H9 (cell line): Measurements from ENCODE around the gene C17orf75. TPM values are rescaled to one million over a fixed set of nuclear protein-coding genes. Genes with fewer than 3 reads are reported as not detected.

ENCODE experiments used
- DNase-seq: peaks from one replicate; pipeline ENCODE4 v3.0.0-alpha.2; 2017
- H2AFZ ChIP-seq: one replicate; pipeline ENCODE4 v1.6.1; 2013; ENCODE audit warnings: mild to moderate bottlenecking, low read length, control low read depth, moderate library complexity
- H2AK5ac ChIP-seq: 2 replicates; pipeline ENCODE4 v1.6.1; 2013; ENCODE audit warnings: low read length, control low read depth, mixed read lengths; ENCODE audit not compliant: insufficient read length
- H2BK120ac ChIP-seq: one replicate; pipeline ENCODE4 v1.6.1; 2013; ENCODE audit warnings: low read depth, mild to moderate bottlenecking, low read length, control low read depth, inconsistent platforms; ENCODE audit not compliant: poor library complexity, severe bottlenecking
- H2BK12ac ChIP-seq: 2 replicates; pipeline ENCODE4 v1.6.1; 2013; ENCODE audit warnings: low read length, control low read depth, mixed read lengths, low read depth; ENCODE audit not compliant: insufficient read length
- H2BK15ac ChIP-seq: 2 replicates; pipeline ENCODE4 v1.6.1; 2013; ENCODE audit warnings: low read depth, low read length, control low read depth
- H2BK20ac ChIP-seq: one replicate; pipeline ENCODE4 v1.6.1; 2013; ENCODE audit warnings: low read depth, mild to moderate bottlenecking, low read length, control low read depth, inconsistent platforms; ENCODE audit not compliant: poor library complexity, severe bottlenecking
- H2BK5ac ChIP-seq: 2 replicates; pipeline ENCODE4 v1.6.1; 2013; ENCODE audit warnings: low read length, control low read depth, mixed read lengths; ENCODE audit not compliant: insufficient read length
- H3K14ac ChIP-seq: 2 replicates; pipeline ENCODE4 v1.6.1; 2013; ENCODE audit warnings: low read length, control low read depth; ENCODE audit not compliant: insufficient read depth
- H3K18ac ChIP-seq: 2 replicates; pipeline ENCODE4 v1.6.1; 2013; ENCODE audit warnings: low read depth, mild to moderate bottlenecking, mixed read lengths, low read length, control low read depth; ENCODE audit not compliant: insufficient read length
- H3K23ac ChIP-seq: 2 replicates; pipeline ENCODE4 v1.6.1; 2013; ENCODE audit warnings: low read length, control low read depth, mixed read lengths, low read depth; ENCODE audit not compliant: insufficient read length
- H3K23me2 ChIP-seq: 2 replicates; pipeline ENCODE4 v1.6.1; 2013; ENCODE audit warnings: low read depth, mild to moderate bottlenecking, mixed read lengths, low read length, control low read depth; ENCODE audit not compliant: insufficient read length, poor library complexity, severe bottlenecking
- H3K27ac ChIP-seq: 2 replicates; pipeline ENCODE4 v1.5.1; 2013; ENCODE audit warnings: low read length, control low read depth, mixed read lengths, low read depth; ENCODE audit not compliant: insufficient read length
- H3K27me3 ChIP-seq: 2 replicates; pipeline ENCODE4 v1.6.1; 2013; ENCODE audit warnings: low read length, control low read depth, inconsistent platforms; ENCODE audit not compliant: insufficient read depth
- H3K4ac ChIP-seq: 2 replicates; pipeline ENCODE4 v1.6.1; 2013; ENCODE audit warnings: low read depth, mild to moderate bottlenecking, control low read depth, inconsistent platforms, low read length, moderate library complexity
- H3K4me1 ChIP-seq: 2 replicates; pipeline ENCODE4 v1.6.1; 2013; ENCODE audit warnings: low read length, control low read depth, inconsistent platforms; ENCODE audit not compliant: insufficient read depth
- H3K4me2 ChIP-seq: 2 replicates; pipeline ENCODE4 v1.6.1; 2013; ENCODE audit warnings: low read length, control low read depth, mixed read lengths; ENCODE audit not compliant: insufficient read length, insufficient read depth
- H3K56ac ChIP-seq: 2 replicates; pipeline ENCODE4 v1.6.1; 2013; ENCODE audit warnings: low read depth, mild to moderate bottlenecking, mixed read lengths, low read length, control low read depth; ENCODE audit not compliant: insufficient read length
- H3K79me1 ChIP-seq: 2 replicates; pipeline ENCODE4 v1.6.1; 2013; ENCODE audit warnings: low read depth, mild to moderate bottlenecking, moderate library complexity, low read length, control low read depth, inconsistent platforms; ENCODE audit not compliant: insufficient read depth, poor library complexity, severe bottlenecking
- H3K79me2 ChIP-seq: 2 replicates; pipeline ENCODE4 v1.6.1; 2013; ENCODE audit warnings: low read length, control low read depth, inconsistent platforms; ENCODE audit not compliant: insufficient read depth
- H3K9ac ChIP-seq: 2 replicates; pipeline ENCODE4 v1.6.1; 2013; ENCODE audit warnings: low read length, control low read depth, mixed read lengths; ENCODE audit not compliant: insufficient read length; ENCODE audit errors: extremely low read depth
- H3K9me3 ChIP-seq: one replicate; pipeline ENCODE4 v1.6.1; 2013; ENCODE audit warnings: low read depth, low read length, inconsistent platforms; ENCODE audit not compliant: control insufficient read depth
- H3T11ph ChIP-seq: one replicate; pipeline ENCODE4 v1.6.1; 2013; ENCODE audit warnings: mild to moderate bottlenecking, low read length, control low read depth, inconsistent platforms
- H4K20me1 ChIP-seq: one replicate; pipeline ENCODE4 v1.6.1; 2013; ENCODE audit not compliant: control insufficient read depth, insufficient read length, insufficient read depth
- H4K5ac ChIP-seq: 2 replicates; pipeline ENCODE4 v1.6.1; 2013; ENCODE audit warnings: low read depth, mild to moderate bottlenecking, mixed read lengths, low read length, control low read depth; ENCODE audit not compliant: insufficient read length
- H4K8ac ChIP-seq: replicated peaks from 2 replicates; pipeline ENCODE4 v1.6.1; 2013; ENCODE audit warnings: low read length, control low read depth, mixed read lengths, low read depth; ENCODE audit not compliant: insufficient read length
- H4K91ac ChIP-seq: 2 replicates; pipeline ENCODE4 v1.6.1; 2013; ENCODE audit warnings: low read depth, mild to moderate bottlenecking, moderate library complexity, mixed read lengths, low read length, control low read depth; ENCODE audit not compliant: insufficient read length
- H3K27ac Mint-ChIP-seq, 3 experiments: 2 replicates in 2 of 3; 3 replicates in 1 of 3; pipeline ENCODE4 v1.8.0; 2020 to 2021; ENCODE audit warnings: mixed read lengths in 3 of 3, mild to moderate bottlenecking in 1 of 3, moderate library complexity in 1 of 3
- H3K27me3 Mint-ChIP-seq: 2 replicates; pipeline ENCODE4 v1.8.0; 2021; ENCODE audit warnings: low read depth, mild to moderate bottlenecking, moderate library complexity, mixed read lengths
- H3K36me3 Mint-ChIP-seq, 3 experiments: 2 replicates in 2 of 3; 3 replicates in 1 of 3; pipeline ENCODE4 v1.8.0; 2020 to 2021; ENCODE audit warnings: low read depth in 3 of 3, mixed read lengths in 3 of 3; ENCODE audit not compliant: insufficient read depth in 1 of 3
- H3K4me1 Mint-ChIP-seq, 2 experiments: 2 replicates each; pipeline ENCODE4 v1.8.0; 2020; ENCODE audit warnings: mixed read lengths in 2 of 2
- H3K4me3 Mint-ChIP-seq, 2 experiments: 2 replicates in 1 of 2; 3 replicates in 1 of 2; pipeline ENCODE4 v1.8.0; 2020 to 2021; ENCODE audit warnings: mild to moderate bottlenecking in 2 of 2, mixed read lengths in 2 of 2, moderate library complexity in 1 of 2
- H3K9me3 Mint-ChIP-seq, 2 experiments: 2 replicates in 1 of 2; 3 replicates in 1 of 2; pipeline ENCODE4 v1.8.0; 2020; ENCODE audit warnings: mild to moderate bottlenecking in 2 of 2, mixed read lengths in 2 of 2, moderate library complexity in 1 of 2
- WGBS: extraction: QIAGEN DNeasy Blood & Tissue Kit; methylation state at CpG from one replicate; pipeline ENCODE4 v1.1.7; 2013; ENCODE audit warnings: missing lambda C conversion rate, low lambda C conversion rate, mixed read lengths; ENCODE audit not compliant: insufficient read length; ENCODE audit errors: extremely low coverage; 5-methylcytosine and 5-hydroxymethylcytosine counted together
- total RNA-seq: library from RNA; stranded (reverse); gene quantifications from 2 replicates; pipeline ENCODE4 v1.2.1, GENCODE V29; 2021
- TF ChIP-seq, protein P1 (sequence below): fragments of 200-600 bp; sonication (generic); conservative IDR thresholded peaks from 3 replicates; pipeline ENCODE4 v1.8.0; 2021; ENCODE audit warnings: antibody characterized with exemption, mild to moderate bottlenecking

C17orf75 gene
- total RNA-seq, 1 experiment from 2014 or later, result 40.4 TPM

DNA sequence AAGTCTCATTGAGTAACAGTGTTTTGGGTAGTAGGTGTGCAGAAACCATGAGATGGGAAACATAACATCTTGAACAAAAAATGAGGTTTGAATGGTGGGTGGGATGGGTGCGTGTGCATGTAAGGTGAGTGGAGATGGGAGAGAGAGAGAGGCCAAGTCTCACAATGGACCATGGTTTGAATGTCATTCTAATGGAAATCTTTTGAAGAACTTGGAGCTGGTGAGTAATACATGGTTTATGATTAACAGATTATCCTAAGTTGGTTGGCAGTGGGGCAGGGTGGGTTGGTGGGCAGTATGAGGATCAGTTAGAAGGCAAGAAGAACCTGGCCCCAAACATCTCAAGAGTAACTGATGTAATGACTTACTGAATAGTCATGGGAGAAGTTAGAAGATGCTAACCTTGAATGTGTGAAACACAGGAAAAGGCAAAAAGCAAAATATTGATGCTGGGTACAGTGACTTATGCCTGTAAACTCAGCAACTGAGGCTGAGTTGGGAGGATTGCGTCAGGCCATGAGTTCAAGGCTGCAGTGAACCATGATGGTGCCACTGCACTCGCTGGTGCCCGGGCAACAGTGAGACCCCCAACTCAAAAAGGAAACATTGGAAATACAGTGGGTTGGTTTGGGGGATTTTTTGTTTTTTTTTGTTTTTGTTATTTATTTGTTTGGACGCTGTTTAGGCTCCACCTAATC is 40.7 kb upstream of the C17orf75 start:
- Mint-ChIP-seq H3K36me3 (peaks cover 19 to 49% (median 42%) of the 10 kb centered on the region in 3 experiments; a peak in 6 of 7 replicates), H3K9me3 (no peaks in the 10 kb centered on the region), H3K4me1 (no peaks in the 10 kb centered on the region), H3K4me3 (no peak overlapping the region), H3K27me3 (no peaks in the 10 kb centered on the region), H3K27ac (peak overlapping the region in 2 of 3 experiments; percentile 24 to 61; a peak in 3 of 7 replicates)
- Histone ChIP-seq H3K9ac (no peak overlapping the region), H2BK20ac (no peak overlapping the region), H2BK5ac (no peak overlapping the region), H4K20me1 (no peaks in the 10 kb centered on the region), H3K79me2 (no peaks in the 10 kb centered on the region), H3K14ac (no peak overlapping the region), H3K4me2 (no peak overlapping the region), H3K9me3 (no peaks in the 10 kb centered on the region), H3K4ac (no peak overlapping the region), H3K27ac (no peak overlapping the region), H3K4me1 (no peaks in the 10 kb centered on the region), H3T11ph (no peak overlapping the region), H3K18ac (no peak overlapping the region), H2BK15ac (no peak overlapping the region), H3K23me2 (no peaks in the 10 kb centered on the region), H2BK120ac (no peak overlapping the region), H4K8ac (no peak overlapping the region), H4K5ac (no peak overlapping the region), H2AK5ac (no peak overlapping the region), H3K56ac (no peak overlapping the region), H4K91ac (no peak overlapping the region), H2AFZ (no peak overlapping the region), H2BK12ac (no peak overlapping the region), H3K79me1 (no peaks in the 10 kb centered on the region), H3K27me3 (no peaks in the 10 kb centered on the region), H3K23ac (no peak overlapping the region)
- TF ChIP-seq, protein P1, sequence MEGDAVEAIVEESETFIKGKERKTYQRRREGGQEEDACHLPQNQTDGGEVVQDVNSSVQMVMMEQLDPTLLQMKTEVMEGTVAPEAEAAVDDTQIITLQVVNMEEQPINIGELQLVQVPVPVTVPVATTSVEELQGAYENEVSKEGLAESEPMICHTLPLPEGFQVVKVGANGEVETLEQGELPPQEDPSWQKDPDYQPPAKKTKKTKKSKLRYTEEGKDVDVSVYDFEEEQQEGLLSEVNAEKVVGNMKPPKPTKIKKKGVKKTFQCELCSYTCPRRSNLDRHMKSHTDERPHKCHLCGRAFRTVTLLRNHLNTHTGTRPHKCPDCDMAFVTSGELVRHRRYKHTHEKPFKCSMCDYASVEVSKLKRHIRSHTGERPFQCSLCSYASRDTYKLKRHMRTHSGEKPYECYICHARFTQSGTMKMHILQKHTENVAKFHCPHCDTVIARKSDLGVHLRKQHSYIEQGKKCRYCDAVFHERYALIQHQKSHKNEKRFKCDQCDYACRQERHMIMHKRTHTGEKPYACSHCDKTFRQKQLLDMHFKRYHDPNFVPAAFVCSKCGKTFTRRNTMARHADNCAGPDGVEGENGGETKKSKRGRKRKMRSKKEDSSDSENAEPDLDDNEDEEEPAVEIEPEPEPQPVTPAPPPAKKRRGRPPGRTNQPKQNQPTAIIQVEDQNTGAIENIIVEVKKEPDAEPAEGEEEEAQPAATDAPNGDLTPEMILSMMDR, result no peak
- DNase-seq, result no peak
- WGBS, result 100% methylated on average over 1 of the region's 5 CpGs
